ENCODE results near the gene DUSP9.
"Not testable (repeated sequence)": the region's sequence is repeated elsewhere in the genome, so short reads cannot be mapped to it uniquely, and the experiment has no call there.

The DUSP9 gene

DNA sequence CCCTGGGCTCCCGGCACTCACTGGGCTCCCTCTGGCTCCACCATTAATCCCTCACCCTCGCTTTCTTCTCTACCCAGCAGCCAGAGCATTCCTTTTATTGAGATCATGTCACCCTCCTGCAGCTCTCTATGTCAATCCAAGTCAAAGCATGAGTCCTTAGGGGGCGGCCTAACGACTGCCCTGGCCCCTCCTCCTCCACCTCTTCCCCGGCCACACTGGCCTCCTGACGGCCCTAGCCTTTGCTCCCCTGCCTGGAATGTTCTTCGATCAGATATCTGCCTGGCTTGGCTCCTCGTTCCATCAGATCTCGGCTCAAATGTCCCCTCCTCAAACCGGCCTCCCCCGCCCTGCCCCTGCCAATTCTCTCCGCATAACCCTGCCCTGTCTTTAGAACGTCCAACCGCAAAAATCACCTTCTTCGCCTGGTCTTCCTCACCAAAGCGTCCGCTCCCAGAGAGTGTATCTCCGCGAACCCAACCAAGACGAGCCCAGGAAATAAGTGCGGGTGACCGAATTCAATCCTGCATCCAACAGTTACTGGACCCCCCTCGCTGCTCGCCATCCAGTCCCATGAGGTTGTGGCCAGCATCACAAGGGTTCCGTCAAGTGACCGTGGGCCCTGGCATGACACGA is 27.3 kb downstream of the DUSP9 start:
- DNase-seq = no peak

DNA sequence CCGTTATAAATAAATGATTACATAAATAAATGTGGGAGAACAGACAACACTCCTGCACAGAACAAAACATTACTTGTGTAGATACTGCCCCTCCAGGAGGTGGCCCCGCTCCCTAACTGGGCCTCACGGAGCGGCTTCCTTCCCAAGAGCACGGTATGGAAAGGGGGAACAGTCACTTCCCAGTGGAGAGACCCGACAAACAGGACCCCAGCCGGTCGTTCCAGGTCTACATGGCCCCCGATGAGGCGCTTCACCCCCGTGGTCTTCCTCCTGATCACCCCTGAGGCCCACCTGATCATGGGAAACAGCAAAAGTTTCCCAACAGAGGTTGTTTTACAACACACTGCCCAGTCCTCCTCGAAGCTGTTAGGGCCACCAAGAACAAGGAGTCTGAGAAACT is 34.2 kb downstream of the DUSP9 start:
- no peak for DNase-seq

- not testable (repeated sequence) for DNase-seq
Measured at GRCh38 chrX:153683486-153683885, 36.5 kb downstream of the DUSP9 start.

DNA sequence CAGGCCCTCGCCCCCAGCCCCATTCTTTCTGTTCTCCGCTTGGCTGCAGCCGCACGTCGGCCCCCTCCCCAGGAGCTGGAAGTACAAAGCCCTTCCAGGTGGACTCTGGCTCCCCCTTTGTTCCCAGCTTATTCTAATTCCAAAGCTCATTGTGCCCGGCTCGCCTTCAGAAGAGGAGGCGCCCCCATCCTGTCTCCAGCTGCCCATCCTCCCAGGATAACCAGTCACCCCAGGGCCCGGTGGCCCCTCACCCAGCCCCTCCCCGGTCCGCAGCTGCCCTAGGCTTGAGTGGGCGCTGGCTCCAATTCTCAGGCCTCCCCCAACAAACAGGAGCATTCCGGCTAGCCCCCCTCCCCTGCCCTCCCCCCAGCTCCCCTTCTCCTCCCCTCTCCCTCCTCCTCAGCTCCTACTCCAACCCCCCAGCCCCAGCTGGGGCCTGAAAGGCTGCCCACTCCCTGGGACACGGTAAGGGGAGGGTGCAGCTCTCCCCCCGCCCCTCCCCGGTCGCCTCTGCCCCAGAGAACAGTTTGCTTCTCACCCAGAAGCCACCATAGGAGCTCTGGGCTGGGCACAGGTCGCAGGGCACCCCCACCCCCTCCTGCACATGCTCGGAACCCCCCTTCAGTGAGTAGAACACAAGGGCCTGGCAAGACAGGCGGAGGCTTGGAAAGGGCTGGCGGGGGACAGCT is 37.6 kb downstream of the DUSP9 start:
- DNase-seq = no peak

DNA sequence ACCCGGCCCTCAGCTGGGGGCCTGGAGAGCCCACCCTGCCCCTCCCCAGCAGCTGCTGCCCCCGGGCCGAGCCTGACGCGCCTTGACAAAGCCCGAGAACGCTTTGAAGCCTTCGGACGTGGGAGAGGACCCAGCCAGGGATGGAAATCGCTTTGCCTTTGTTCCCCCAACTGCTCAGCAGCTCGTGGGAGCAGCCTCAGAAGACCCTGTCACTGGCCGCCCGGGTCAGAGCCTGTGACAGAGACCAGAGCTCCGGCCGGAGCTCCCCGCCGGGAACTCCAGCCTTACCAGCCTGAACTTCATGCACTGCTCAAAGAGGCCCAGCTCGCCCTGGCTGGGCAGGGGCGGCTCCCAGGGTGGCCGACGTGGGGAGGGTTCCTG is 38.1 kb downstream of the DUSP9 start:
- DNase-seq = no peak

- no peak for DNase-seq
Measured at GRCh38 chrX:153685751-153686696, 39.0 kb downstream of the DUSP9 start.

DNA sequence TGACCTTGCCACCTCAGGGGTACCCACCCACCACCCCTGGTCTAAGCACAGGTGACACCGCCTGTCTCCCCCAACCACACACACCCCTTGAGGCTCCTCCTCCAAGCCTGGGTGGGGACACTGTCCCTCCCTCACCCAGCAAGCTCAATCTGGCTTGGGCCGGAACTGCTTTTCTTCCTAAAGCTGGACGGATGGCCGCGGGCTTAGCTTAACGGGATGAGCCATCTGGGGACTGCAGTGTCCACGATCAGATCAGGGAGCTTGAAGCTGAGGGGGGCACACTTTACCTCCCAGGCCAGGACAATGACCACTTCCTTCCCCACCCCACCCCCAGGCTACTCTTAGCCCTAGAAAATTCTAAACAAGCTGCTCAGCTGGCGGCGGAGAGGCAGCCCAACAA is 39.7 kb downstream of the DUSP9 start:
- no peak for DNase-seq

- no peak for DNase-seq
Measured at GRCh38 chrX:153687121-153688039, 40.4 kb downstream of the DUSP9 start, which contains the start of gene SLC6A8. TSS of gene SLC6A8 (plus strand) at chrX:153687926. CDS start at chrX:153688575, 649 bp downstream.

GRCh38 chrX:153688071-153688470 is 41.1 kb downstream of the DUSP9 start:
- DNase-seq = no peak

DNA sequence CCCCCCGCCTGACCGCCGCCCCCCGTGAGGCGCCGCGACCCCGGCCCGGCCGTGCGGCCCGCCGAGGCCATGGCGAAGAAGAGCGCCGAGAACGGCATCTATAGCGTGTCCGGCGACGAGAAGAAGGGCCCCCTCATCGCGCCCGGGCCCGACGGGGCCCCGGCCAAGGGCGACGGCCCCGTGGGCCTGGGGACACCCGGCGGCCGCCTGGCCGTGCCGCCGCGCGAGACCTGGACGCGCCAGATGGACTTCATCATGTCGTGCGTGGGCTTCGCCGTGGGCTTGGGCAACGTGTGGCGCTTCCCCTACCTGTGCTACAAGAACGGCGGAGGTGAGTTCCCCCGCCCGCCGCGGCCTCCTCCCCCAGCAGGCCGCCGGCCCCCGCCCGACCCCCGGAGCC is 41.5 kb downstream of the DUSP9 start:
- no peak for DNase-seq

- DNase-seq = no peak
Measured at GRCh38 chrX:153688911-153689590, 42.0 kb downstream of the DUSP9 start.

DNA sequence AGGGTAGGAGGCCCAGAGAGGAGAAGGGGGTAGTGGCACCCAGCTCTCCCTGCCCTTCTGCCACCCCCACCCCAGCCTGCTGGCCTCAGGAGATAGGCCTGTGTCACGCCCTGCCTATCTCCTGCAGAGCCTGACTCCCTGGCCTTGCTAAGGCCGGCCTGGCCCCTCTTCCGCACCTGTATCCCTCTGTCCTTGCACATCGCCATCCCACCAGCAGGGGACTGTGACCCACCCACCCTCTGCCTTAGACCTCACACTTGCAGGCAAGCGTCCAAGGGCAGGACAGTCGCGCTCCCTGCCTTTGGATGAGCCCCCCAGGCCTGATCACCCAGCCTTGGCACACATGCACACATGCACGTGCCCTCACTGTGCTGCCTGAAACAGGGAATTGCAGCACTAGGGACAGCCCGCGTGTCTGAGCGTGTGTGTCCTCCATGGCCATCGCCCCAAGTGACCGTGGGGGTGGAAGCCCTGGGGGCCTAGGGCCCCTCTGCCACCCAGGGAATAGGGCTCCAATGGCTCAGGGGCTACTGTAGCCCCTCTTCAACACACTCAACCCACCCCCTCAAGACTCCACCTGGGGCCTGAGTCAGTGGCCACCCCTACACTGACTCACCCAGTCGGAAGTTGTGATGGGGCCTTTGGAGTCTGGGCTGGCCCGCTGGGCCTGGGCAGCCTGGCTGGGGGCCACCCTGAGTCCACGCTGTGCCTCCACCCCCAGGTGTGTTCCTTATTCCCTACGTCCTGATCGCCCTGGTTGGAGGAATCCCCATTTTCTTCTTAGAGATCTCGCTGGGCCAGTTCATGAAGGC is 42.9 kb downstream of the DUSP9 start:
- no peak for DNase-seq

DNA sequence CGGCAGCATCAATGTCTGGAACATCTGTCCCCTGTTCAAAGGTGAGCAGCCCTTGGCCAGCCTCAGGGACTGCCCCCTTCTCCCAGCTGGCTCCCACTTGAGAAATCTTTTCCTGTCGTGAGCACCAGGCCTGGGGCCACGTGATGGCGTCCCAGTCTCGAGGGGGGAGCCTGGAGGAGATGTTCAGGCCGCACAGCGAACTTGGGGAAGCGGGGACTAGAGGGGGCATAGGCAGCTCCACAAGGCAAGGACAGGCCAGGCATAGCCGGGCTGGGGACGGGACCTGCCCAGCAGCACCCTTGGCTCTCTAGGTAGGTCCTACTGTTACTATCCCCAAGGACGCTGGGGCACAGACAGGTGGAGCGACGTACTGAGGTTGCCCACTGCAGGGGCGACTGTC is 43.5 kb downstream of the DUSP9 start:
- DNase-seq = no peak

GRCh38 chrX:153691032-153691827 is 44.2 kb downstream of the DUSP9 start:
- DNase-seq = not testable (repeated sequence)

DNA sequence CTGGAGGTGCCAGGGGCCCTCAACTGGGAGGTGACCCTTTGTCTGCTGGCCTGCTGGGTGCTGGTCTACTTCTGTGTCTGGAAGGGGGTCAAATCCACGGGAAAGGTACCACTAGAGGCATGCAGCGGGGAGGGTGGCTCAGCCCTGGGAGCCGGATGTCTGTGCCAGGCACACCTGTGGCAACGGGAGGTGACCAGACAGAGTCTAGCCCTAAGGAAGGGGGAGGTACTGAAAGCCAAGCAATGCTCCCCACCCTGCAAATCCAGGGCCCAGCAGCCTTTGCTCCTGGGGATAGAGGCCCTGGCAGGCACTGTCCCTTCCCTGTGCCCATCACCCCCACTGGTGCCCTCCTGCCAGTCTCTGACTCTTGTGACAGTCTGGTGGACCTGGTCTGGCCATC is 45.0 kb downstream of the DUSP9 start:
- no peak for DNase-seq

DNA sequence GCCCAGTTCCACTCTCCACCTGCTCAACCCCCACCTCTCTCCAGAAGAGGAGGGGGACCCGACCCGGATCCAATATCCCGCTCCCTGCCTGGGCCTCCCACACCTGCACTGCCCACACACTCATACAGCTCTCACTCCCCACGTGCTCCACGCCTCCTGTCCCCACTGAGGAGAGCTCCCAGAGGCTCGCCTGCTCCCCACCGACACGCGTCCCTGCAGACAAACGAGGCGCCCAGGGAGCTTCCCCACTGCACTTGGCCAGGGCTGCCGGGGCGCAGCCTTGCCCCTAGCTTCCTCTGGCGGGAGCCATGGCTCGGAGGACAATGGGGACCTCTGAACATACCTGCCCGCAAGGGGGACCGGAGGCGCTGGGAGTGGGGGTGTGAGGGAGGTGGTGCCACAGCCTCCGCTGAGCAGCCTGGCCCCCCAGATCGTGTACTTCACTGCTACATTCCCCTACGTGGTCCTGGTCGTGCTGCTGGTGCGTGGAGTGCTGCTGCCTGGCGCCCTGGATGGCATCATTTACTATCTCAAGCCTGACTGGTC is 45.7 kb downstream of the DUSP9 start:
- DNase-seq = no peak

- no peak for DNase-seq
Measured at GRCh38 chrX:153693216-153694086, 46.4 kb downstream of the DUSP9 start.

DNA sequence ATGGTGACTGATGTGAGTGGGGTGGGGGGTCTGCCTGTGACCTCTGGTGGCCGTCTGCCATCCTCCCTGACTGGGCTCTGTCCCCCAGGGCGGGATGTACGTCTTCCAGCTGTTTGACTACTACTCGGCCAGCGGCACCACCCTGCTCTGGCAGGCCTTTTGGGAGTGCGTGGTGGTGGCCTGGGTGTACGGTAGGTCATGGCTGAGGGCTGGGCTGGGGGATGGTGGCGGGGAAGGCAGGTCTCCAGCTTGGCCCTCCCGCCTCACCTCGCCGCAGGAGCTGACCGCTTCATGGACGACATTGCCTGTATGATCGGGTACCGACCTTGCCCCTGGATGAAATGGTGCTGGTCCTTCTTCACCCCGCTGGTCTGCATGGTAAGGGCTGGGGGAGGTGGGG is 47.3 kb downstream of the DUSP9 start:
- DNase-seq = not testable (repeated sequence)

Measured in SHP77 treated with DMSO at 0.1 percent for 48 hours (cell line).